GM18499 (cell line): ENCODE results near the gene TULP4.
"Not testable (repeated sequence)": the region's sequence is repeated elsewhere in the genome, so short reads cannot be mapped to it uniquely, and the experiment has no call there.

ENCODE experiments used
- ATAC-seq: cut with Tn5 transposase; IDR thresholded peaks from one replicate; pipeline ENCODE4 v1.9.1; 2021; ENCODE audit warnings: moderate number of reproducible peaks; ENCODE audit not compliant: insufficient read depth, unreplicated experiment

Gene TULP4

GRCh38 chr6:158293122-158293521, 19.1 kb upstream of the TULP4 start:
- ATAC-seq, result no peak

- ATAC-seq, result not testable (repeated sequence)
Measured at GRCh38 chr6:158295976-158296853, 16.1 kb upstream of the TULP4 start.

DNA sequence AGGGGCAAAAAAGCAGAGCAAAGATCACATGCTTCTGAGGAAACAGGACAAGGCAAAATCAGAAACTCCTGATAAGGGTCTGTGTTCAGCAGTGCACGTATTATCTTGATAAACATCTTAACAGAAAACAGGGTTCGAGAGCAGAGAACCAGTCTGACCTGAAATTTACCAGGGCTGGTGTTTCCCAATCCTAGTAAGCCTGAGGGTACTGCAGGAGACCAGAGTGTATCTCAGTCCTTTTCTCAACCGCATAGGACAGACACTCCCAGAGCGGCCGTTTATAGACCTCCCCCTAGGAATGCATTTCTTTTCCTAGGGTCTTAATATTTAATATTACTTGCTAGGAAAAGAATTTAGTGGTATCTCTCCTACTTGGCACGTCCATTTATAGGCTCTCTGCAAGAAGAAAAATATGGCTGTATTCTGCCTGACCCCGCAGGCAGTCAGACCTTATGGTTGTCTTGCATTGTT, 15.4 kb upstream of the TULP4 start:
- ATAC-seq, result not testable (repeated sequence)

DNA sequence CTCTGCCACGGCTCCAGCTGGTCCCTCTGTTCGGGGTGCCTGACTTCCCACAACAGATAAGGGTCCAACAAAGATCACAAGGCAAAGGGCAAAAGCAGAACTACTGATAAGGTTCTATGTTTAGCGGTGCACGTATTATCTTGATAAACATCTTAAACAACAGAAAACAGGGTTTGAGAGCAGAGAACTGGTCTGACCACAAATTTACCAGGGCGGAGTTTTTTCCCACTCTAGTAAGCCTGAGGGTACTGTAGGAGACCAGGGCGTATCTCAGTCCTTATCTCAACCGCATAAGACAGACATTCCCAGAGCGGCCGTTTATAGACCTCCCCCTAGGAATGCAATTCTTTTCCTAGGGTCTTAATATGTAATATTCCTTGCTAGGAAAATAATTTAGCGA, 14.6 kb upstream of the TULP4 start:
- ATAC-seq, result not testable (repeated sequence)

- ATAC-seq, result not testable (repeated sequence)
Measured at GRCh38 chr6:158300306-158301143, 11.7 kb upstream of the TULP4 start.

DNA sequence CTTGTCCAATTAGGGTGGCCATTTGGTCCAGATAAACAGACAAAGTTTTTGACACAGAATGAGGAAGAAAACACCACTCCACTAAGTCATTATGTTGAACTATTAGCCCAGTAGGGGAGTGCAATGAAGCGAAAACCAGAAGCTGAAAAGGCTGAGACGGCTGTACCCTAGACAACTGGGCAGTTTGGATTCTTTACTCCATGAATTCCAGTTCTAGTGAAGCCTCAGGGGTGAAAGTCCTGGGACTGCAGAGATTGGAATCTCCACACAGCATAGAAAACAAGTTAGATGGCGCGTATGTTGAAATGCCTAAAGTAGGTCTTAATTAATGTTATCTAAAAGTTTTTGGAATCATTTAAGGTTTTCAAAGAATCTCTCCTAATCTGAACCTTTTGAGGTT, 10.7 kb upstream of the TULP4 start:
- ATAC-seq, result not testable (repeated sequence)

- ATAC-seq, result not testable (repeated sequence)
Measured at GRCh38 chr6:158302195-158302796, 10.0 kb upstream of the TULP4 start.

GRCh38 chr6:158303210-158303731, 9.0 kb upstream of the TULP4 start:
- ATAC-seq, result no peak

- ATAC-seq, result no peak
Measured at GRCh38 chr6:158304254-158304653, 8.0 kb upstream of the TULP4 start.

DNA sequence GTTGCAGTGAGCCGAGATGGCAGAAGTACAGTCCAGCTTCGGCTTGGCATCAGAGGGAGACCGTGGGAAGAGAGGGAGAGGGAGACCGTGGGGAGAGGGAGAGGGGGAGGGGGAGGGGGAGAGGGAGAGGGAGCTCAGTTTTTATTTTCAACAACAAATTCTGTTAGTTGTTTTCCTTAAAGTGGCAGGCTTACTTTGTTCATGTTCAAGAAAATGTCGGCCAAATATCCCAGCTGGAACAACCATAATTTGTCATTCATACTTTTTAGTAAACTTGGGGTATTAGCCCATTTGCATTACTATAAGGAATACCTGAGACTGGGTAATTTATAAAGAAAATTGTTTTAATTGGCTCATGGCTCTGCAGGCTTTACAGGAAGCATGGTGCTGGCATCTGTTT, 2.5 kb upstream of the TULP4 start:
- no peak for ATAC-seq

DNA sequence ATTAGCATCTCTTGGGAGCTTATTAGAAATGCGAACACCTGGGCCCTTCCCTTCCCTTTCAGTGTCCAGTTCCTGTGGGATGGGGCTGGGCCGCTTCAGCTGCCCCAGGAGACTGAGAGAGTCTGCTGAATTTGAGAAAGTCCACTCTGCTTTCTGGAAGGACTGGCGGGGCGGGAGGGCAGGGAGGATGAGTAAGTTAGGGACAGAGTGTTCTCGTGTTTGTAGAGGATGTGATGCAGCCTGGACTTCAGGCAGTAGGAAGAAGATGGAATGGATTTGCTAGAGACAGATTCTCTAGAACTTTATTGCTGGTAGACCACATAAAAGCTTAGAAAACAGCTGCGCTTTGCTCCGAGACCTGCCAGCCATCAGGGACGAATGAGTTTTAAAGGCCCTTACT, 1.1 kb upstream of the TULP4 start:
- ATAC-seq, result no peak

DNA sequence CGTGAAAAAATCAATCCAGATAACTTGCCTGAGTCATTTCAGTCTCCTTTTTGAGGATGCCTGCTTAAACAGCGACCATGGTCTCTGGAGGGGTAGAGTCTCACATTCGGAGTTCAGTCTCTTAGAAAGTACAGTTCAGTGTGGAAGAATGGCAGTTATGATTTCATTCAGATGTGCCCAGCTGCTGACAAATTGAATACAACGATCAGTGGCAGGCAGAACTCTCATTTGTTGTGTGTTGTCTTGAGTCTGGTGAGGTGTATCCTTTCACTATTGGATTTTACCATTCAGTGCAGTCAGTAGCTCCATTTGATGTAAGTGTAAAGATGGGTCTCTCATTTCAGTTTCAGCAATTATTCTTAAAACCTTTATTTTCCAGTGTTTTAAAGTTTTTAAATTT, 639 bp upstream of the TULP4 start:
- no peak for ATAC-seq

- no peak for ATAC-seq
Measured at GRCh38 chr6:158312672-158313397, 570 bp downstream of the TULP4 start.

DNA sequence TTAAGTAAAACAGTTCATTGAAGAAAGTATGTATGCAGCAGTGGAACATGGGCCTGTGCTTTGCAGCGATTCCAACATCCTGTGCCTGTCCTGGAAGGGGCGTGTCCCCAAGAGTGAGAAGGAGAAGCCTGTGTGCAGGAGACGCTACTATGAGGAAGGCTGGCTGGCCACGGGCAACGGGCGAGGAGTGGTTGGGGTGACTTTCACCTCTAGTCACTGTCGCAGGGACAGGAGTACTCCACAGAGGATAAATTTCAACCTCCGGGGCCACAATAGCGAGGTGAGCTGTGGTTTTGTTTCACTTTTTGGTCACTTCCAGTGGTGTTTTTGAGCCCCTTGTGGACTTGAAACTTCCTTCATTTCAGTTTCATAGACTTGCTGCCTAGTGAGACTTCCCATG, 1.7 kb downstream of the TULP4 start:
- ATAC-seq, result no peak

DNA sequence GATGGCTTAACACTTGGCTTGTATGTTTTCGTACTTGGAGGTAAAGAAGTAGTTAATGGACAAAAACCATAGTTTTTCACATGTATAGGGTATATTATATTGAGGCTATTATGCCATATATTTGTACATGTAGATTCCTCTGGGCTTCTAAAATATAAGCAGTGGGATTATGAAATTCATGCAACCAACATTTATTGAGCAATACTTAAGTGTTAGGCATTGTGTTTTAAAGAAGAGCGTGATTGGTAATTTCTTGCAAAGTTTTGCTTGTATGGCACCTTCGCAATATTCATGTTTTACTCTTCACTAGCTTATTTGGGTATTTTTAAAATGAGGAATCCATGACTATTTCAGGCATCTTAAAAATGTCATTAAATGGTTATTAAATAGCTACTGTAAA, 2.5 kb downstream of the TULP4 start:
- no peak for ATAC-seq

GRCh38 chr6:158316022-158316421, 3.8 kb downstream of the TULP4 start:
- no peak for ATAC-seq

DNA sequence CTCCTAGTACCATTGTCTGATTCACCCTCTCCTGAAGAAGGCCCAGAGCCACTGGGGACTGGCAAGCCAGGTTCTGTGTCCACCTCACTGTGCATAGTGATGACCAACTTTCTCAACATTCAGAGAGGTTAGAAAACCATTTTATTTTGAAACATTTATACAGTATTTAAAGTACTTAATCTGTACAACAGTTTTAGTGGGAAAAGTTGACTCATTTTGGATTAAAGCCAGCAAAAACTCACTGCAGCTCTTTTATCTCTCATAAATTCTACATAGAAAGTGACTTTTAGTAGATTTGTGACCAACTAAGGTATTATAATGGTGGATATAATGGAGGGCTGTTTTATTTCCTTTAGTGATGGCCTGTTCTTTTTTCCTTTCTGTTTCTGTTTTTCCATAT, 9.7 kb downstream of the TULP4 start:
- no peak for ATAC-seq

DNA sequence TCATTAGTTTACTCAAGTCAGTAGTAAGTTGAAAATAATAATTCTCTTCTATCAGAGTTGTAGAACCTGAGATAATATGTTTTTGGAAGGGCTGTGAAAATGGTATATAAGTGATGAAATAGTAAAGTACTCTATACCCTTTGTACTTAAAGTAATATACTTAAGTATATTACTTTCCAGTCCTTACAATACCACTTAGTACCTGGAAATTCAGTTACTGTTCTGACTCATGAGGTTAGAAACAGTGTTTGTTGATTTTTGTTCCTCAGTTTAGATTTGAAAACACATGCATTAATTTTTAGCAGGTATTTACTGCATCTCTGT, 10.1 kb downstream of the TULP4 start:
- ATAC-seq, result no peak

DNA sequence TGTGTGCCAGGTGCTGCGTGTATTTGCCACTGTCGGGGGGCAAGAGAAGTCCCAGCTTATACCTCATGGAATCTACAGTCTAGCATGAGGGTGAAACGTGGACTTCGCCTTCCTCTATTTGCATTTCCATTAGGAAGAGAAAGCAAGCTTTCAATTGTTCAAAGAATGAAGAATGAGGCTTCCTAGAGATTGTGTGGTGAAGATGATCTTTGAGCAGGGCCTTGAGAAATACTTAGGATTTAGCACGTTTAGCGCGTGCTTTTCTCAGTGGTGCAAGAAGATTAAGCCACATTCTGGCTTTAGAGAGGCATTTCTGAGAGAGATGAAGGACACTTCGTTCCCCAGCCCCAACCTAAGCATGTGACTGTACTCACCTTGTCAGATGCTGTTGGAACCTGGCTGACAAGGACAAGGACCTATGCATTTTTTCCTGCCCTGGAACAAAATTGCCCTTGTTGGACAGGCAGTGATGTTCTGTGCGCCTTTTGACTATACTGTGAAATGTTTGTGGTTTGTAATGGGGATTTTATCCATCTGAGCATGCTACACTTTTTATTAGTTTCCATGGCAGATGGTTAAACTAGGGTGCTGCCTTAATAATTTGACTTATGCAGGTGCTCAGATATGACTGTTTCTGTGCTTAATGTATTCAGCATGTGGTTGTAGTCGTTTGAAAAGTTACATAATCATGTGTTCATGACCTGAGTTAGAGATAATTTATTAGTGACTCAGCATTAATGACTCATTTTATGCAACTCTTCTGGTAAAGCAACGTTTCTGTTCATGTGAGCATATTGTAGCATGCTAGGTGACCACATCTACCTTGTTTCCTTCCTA, 10.7 kb downstream of the TULP4 start:
- peak; percentile 60 for ATAC-seq
